K562 (cell line): Measurements from ENCODE around the gene PTPN14. TPM values are rescaled to one million over a fixed set of nuclear protein-coding genes. Genes with fewer than 3 reads are reported as not detected.

ENCODE experiments used
- ARID1B ChIP-seq: fragments of 450-650 bp; IDR thresholded peaks from 2 replicates; pipeline ENCODE4 v1.6.1; 2016; ENCODE audit warnings: antibody characterized with exemption, mild to moderate bottlenecking, inconsistent platforms
- ARNT ChIP-seq, 2 experiments: fragments of 450-650 bp; IDR thresholded peaks; 2 replicates each; pipeline ENCODE4 v1.6.1; 2016; ENCODE audit warnings: mild to moderate bottlenecking in 1 of 2
- MAFK ChIP-seq: IDR thresholded peaks from 2 replicates; pipeline ENCODE4 v1.6.1; 2011; ENCODE audit warnings: low read length, improper control_type of control experiment
- polyA plus RNA-seq, 8 experiments: library from polyadenylated mRNA; depleted of rRNA in 4 of 8; stranded (reverse) in 5 of 8; unstranded in 3 of 8; fragments of >200 nt; fragmentation: Nextera tagmentation in 2 of 8; fragmentation: Illumina TruSeq in 1 of 8; extraction: Ambion mirVana in 2 of 8; extraction: Trizol in 1 of 8; gene quantifications; 2 replicates each; pipeline versions ENCODE4 v1.2.1 to v1.2.3, GENCODE V29; 2011 to 2014; ENCODE audit warnings: inconsistent platforms in 1 of 8, missing spikeins in 1 of 8
- total RNA-seq, 7 experiments: library from RNA; depleted of rRNA in 6 of 7; stranded (reverse); fragments of >200 nt in 6 of 7; fragmentation: Illumina TruSeq in 2 of 7; extraction: Trizol in 2 of 7; gene quantifications; 2 replicates each; pipeline versions ENCODE4 v1.2.1 to v1.2.3, GENCODE V29; 2011 to 2021; ENCODE audit warnings: low replicate concordance in 1 of 7
- TF ChIP-seq, protein P1 (sequence below), 2 experiments: fragments of 450-650 bp in 1 of 2; sonication (generic) in 1 of 2; formaldehyde crosslinking in 1 of 2; IDR thresholded peaks; 2 replicates each; pipeline versions ENCODE4 v1.7.1 to v1.9.0; 2016 to 2022; ENCODE audit warnings: inconsistent platforms in 1 of 2, mild to moderate bottlenecking in 1 of 2, missing genetic modification reagents in 1 of 2
- TF ChIP-seq, protein P2 (sequence below): sonication (generic); formaldehyde crosslinking; IDR thresholded peaks from 2 replicates; pipeline ENCODE4 v1.8.0; 2022; ENCODE audit warnings: missing genetic modification reagents, mild to moderate bottlenecking, borderline replicate concordance
- TF ChIP-seq, protein P3 (sequence below): fragments of 450-650 bp; IDR thresholded peaks from 2 replicates; pipeline ENCODE4 v1.6.1; 2016; ENCODE audit warnings: missing biosample characterization, missing genetic modification characterization

The PTPN14 gene
- total and polyA plus RNA-seq, 9 of the 15 experiments (the other 6 are each of a cell fraction or from before 2014, with no cell fraction given) = 0.01 to 0.29 (median 0.04) TPM; not detected in 6

DNA sequence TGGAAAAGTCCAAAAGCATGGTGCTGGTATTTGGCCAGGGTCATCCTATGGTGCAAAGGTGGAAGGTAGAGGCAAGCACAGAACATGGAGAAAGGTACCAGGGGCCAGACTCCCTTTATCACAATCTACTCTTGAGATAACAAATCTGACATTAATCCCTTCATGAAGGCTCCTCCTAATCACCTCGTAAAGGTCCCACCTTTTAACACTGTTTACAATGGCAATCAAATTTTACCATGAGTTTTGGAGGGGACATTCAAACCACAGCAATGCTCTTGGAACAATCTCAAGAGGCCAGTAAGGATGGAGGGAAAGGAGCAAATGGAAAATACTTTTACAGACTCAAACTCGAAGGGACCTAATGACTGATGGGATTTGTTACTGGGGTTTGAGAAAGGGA, 6.1 kb downstream of the PTPN14 start (continued):
- TF ChIP-seq, protein P1, sequence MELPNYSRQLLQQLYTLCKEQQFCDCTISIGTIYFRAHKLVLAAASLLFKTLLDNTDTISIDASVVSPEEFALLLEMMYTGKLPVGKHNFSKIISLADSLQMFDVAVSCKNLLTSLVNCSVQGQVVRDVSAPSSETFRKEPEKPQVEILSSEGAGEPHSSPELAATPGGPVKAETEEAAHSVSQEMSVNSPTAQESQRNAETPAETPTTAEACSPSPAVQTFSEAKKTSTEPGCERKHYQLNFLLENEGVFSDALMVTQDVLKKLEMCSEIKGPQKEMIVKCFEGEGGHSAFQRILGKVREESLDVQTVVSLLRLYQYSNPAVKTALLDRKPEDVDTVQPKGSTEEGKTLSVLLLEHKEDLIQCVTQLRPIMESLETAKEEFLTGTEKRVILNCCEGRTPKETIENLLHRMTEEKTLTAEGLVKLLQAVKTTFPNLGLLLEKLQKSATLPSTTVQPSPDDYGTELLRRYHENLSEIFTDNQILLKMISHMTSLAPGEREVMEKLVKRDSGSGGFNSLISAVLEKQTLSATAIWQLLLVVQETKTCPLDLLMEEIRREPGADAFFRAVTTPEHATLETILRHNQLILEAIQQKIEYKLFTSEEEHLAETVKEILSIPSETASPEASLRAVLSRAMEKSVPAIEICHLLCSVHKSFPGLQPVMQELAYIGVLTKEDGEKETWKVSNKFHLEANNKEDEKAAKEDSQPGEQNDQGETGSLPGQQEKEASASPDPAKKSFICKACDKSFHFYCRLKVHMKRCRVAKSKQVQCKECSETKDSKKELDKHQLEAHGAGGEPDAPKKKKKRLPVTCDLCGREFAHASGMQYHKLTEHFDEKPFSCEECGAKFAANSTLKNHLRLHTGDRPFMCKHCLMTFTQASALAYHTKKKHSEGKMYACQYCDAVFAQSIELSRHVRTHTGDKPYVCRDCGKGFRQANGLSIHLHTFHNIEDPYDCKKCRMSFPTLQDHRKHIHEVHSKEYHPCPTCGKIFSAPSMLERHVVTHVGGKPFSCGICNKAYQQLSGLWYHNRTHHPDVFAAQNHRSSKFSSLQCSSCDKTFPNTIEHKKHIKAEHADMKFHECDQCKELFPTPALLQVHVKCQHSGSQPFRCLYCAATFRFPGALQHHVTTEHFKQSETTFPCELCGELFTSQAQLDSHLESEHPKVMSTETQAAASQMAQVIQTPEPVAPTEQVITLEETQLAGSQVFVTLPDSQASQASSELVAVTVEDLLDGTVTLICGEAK (IDR thresholded peaks at IDR 0.05) = no peak
- TF ChIP-seq, protein P1 (CRISPR knock-in tag; IDR thresholded peaks at IDR 0.05) = no peak
- TF ChIP-seq ARID1B (no peak), ARNT (IDR thresholded peaks at IDR 0.05) (no peak), MAFK (no peak)
- TF ChIP-seq, protein P2, sequence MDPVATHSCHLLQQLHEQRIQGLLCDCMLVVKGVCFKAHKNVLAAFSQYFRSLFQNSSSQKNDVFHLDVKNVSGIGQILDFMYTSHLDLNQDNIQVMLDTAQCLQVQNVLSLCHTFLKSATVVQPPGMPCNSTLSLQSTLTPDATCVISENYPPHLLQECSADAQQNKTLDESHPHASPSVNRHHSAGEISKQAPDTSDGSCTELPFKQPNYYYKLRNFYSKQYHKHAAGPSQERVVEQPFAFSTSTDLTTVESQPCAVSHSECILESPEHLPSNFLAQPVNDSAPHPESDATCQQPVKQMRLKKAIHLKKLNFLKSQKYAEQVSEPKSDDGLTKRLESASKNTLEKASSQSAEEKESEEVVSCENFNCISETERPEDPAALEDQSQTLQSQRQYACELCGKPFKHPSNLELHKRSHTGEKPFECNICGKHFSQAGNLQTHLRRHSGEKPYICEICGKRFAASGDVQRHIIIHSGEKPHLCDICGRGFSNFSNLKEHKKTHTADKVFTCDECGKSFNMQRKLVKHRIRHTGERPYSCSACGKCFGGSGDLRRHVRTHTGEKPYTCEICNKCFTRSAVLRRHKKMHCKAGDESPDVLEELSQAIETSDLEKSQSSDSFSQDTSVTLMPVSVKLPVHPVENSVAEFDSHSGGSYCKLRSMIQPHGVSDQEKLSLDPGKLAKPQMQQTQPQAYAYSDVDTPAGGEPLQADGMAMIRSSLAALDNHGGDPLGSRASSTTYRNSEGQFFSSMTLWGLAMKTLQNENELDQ = no peak
- TF ChIP-seq, protein P3, sequence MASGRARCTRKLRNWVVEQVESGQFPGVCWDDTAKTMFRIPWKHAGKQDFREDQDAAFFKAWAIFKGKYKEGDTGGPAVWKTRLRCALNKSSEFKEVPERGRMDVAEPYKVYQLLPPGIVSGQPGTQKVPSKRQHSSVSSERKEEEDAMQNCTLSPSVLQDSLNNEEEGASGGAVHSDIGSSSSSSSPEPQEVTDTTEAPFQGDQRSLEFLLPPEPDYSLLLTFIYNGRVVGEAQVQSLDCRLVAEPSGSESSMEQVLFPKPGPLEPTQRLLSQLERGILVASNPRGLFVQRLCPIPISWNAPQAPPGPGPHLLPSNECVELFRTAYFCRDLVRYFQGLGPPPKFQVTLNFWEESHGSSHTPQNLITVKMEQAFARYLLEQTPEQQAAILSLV (tag) = no peak
